ENCODE data around the gene ADGRB2.

- TF ChIP-seq EZH2phosphoT487 (IDR thresholded peaks at IDR 0.05; ENCODE audit: borderline replicate concordance), result no peak
- TF ChIP-seq CTCF (conservative IDR thresholded peaks at IDR 0.05; ENCODE audit: low read length), result no peak
Observed at GRCh38 chr1:31765516-31765915, 1.4 kb upstream of the ADGRB2 start.

All from Loucy (cell line).